HL-60 (cell line): ENCODE results near the gene NACA2.

Experiments
- CTCF ChIP-seq: IDR thresholded peaks from one replicate; pipeline ENCODE4 v1.5.1; 2011; ENCODE audit warnings: low read length, control low read depth, inconsistent platforms; ENCODE audit not compliant: insufficient read depth
- POLR2AphosphoS5 ChIP-seq: IDR thresholded peaks from 2 replicates; pipeline ENCODE4 v1.6.1; 2012; ENCODE audit warnings: low read depth

- TF ChIP-seq CTCF: no peak
- no peak for TF ChIP-seq POLR2AphosphoS5
Observed at GRCh38 chr17:61584866-61585265, 6.2 kb downstream of the NACA2 start.
